Right lobe of liver (tissue), 6 donors: Measurements from ENCODE around the gene OTOGL. TPM values are rescaled to one million over a fixed set of nuclear protein-coding genes. Genes with fewer than 3 reads are reported as not detected.

Experiments
- ATAC-seq, 4 donors: fragments of 200-7000 bp; cut with Tn5 transposase; one replicate each; pipeline ENCODE4 v1.9.1; 2020; ENCODE audit warnings: mild to moderate bottlenecking in 4 of 4, moderate library complexity in 4 of 4
- DNase-seq, 3 donors: peaks; one replicate each; pipeline ENCODE4 v3.0.0-alpha.2; 2020
- H3K27ac ChIP-seq, 3 donors: fragments of 200-600 bp; one replicate each; pipeline ENCODE4 v1.8.0; 2022
- H3K27me3 ChIP-seq, 2 donors: fragments of 200-600 bp; one replicate each; pipeline ENCODE4 v1.8.0; 2022
- H3K36me3 ChIP-seq, 4 donors: fragments of 200-600 bp; sonication (generic) in 1 of 4; one replicate each; pipeline versions ENCODE4 v1.5.1 to v1.8.0; 2017 to 2022; ENCODE audit warnings: control low read depth in 1 of 4
- H3K4me1 ChIP-seq, 4 donors: fragments of 200-600 bp; sonication (generic) in 1 of 4; one replicate each; pipeline versions ENCODE4 v1.5.1 to v1.8.0; 2017 to 2022; ENCODE audit warnings: control low read depth in 1 of 4
- H3K4me3 ChIP-seq, 3 donors: fragments of 200-600 bp; one replicate each; pipeline ENCODE4 v1.8.0; 2022
- H3K9me3 ChIP-seq, 4 donors: fragments of 200-600 bp; sonication (generic) in 1 of 4; one replicate each; pipeline versions ENCODE4 v1.5.1 to v1.8.0; 2017 to 2022; ENCODE audit warnings: control low read depth in 1 of 4
- CTCF ChIP-seq, 4 donors: fragments of 200-600 bp in 3 of 4; fragments of 450-650 bp in 1 of 4; IDR thresholded peaks; one replicate each; pipeline versions ENCODE4 v1.5.1 to v1.8.0; 2016 to 2022; ENCODE audit warnings: antibody characterized with exemption in 4 of 4, mild to moderate bottlenecking in 2 of 4
- POLR2A ChIP-seq: fragments of 450-650 bp; IDR thresholded peaks from one replicate; pipeline ENCODE4 v1.6.1; 2017; ENCODE audit warnings: antibody characterized with exemption, mild to moderate bottlenecking
- WGBS: methylation state at CpG from one replicate; pipeline ENCODE4 v1.1.6; 2018; ENCODE audit warnings: low coverage, low lambda C conversion rate; ENCODE audit not compliant: insufficient coverage; ENCODE audit errors: missing lambda C conversion rate; 5-methylcytosine and 5-hydroxymethylcytosine counted together
- intact Hi-C, 2 donors: fragments of 100-400 bp; cut with DNase I; formaldehyde crosslinking; loops; one replicate each; pipeline versions ENCODE4 v1.11.2 to v1.14.1; 2022
- total RNA-seq, 6 experiments: library from RNA; depleted of rRNA in 2 of 6; stranded (reverse); fragments of >200 nt in 2 of 6; fragmentation: NEBNext Ultra II Directional in 3 of 6; extraction: Animal tissue kit (Norgen Biotek cat#: 25700) in 3 of 6; gene quantifications; one replicate each; pipeline versions ENCODE4 v1.1.0 to v1.2.4, GENCODE V29; 2016 to 2023
- donor health status: DM: no; HTN: yes; CAD: no.
- donor health status: DM: no; HTN: no; CAD: no.
- donor health status: DM: no; HTN: no; CAD: no.
- donor health status: DM: no; HTN: yes; CAD: no.
- donor health status: DM: no; HTN: yes; CAD: no.

OTOGL gene
- total RNA-seq, 6 experiments from 2014 or later, result 0.06 TPM; not detected in 5

- intact Hi-C loops, result no loop called here
- TF ChIP-seq CTCF (IDR thresholded peaks at IDR 0.05), result no peak
- no peak for TF ChIP-seq POLR2A
- no peaks in the 10 kb centered on the region for H3K9me3 ChIP-seq
- ATAC-seq (no peak), DNase-seq (no peak)
- no peaks in the 10 kb centered on the region for H3K36me3 ChIP-seq
- no peaks in the 10 kb centered on the region for H3K4me1 ChIP-seq
- H3K27ac ChIP-seq, result no peak overlapping the region
- no peak overlapping the region for H3K4me3 ChIP-seq
- no peaks in the 10 kb centered on the region for H3K27me3 ChIP-seq
Measured at GRCh38 chr12:80233926-80234325, 134.6 kb downstream of the OTOGL start.

- 36% methylated on average over 3 of the region's 3 CpGs for WGBS
- no peaks in the 10 kb centered on the region for H3K9me3 ChIP-seq
- H3K4me3 ChIP-seq, result no peak overlapping the region
- no peaks in the 10 kb centered on the region for H3K36me3 ChIP-seq
- no peak for DNase-seq
- no peak for ATAC-seq
- TF ChIP-seq CTCF (IDR thresholded peaks at IDR 0.05) (no peak), POLR2A (no peak)
- H3K27me3 ChIP-seq, result no peaks in the 10 kb centered on the region
- no peak overlapping the region for H3K27ac ChIP-seq
- intact Hi-C loops, result no loop called here
- H3K4me1 ChIP-seq, result no peaks in the 10 kb centered on the region
Measured at GRCh38 chr12:80234667-80235066, 135.3 kb downstream of the OTOGL start.

DNA sequence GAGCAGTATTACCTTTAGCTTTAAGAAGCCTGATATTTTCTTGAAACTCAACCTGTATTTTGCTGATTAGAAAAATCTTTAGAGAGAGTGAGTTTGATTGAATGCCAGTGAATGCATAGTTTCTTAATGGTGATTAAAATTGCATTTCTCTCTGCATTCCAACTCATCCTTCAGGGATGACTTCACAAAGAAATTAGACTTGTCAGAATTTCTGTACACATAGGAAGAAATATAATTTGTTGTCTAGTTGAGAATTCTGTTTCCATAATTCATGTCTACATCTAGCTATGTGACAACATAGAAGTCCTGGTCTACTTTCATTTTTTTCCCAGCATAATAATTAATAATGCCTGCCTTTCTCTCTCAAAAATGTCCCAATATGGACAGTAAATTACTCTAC, 136.6 kb downstream of the OTOGL start:
- no peak overlapping the region for H3K27ac ChIP-seq
- H3K27me3 ChIP-seq, result no peaks in the 10 kb centered on the region
- no peaks in the 10 kb centered on the region for H3K9me3 ChIP-seq
- H3K36me3 ChIP-seq, result no peaks in the 10 kb centered on the region
- ATAC-seq, result no peak
- H3K4me3 ChIP-seq, result no peak overlapping the region
- no peak for DNase-seq
- H3K4me1 ChIP-seq, result no peaks in the 10 kb centered on the region
- TF ChIP-seq POLR2A (no peak), CTCF (IDR thresholded peaks at IDR 0.05) (no peak)
- intact Hi-C loops, result no loop called here

- H3K4me3 ChIP-seq, result no peak overlapping the region
- H3K4me1 ChIP-seq, result no peaks in the 10 kb centered on the region
- H3K9me3 ChIP-seq, result no peaks in the 10 kb centered on the region
- H3K27me3 ChIP-seq, result no peaks in the 10 kb centered on the region
- intact Hi-C loops, result no loop called here
- no peak for TF ChIP-seq POLR2A
- no peak for TF ChIP-seq CTCF (IDR thresholded peaks at IDR 0.05)
- H3K27ac ChIP-seq, result no peak overlapping the region
- no peak for DNase-seq
- no peak for ATAC-seq
- no peaks in the 10 kb centered on the region for H3K36me3 ChIP-seq
Measured at GRCh38 chr12:80239867-80240266, 140.5 kb downstream of the OTOGL start.

GRCh38 chr12:80241576-80242273, 142.4 kb downstream of the OTOGL start:
- Histone ChIP-seq H3K4me3 (no peak overlapping the region), H3K4me1 (no peaks in the 10 kb centered on the region), H3K9me3 (no peaks in the 10 kb centered on the region), H3K27ac (no peak overlapping the region), H3K27me3 (no peaks in the 10 kb centered on the region), H3K36me3 (no peaks in the 10 kb centered on the region)
- ATAC-seq (no peak), DNase-seq (no peak)
- TF ChIP-seq CTCF (IDR thresholded peaks at IDR 0.05) (no peak), POLR2A (no peak)
- 54% methylated on average over 5 of the region's 5 CpGs for WGBS
- intact Hi-C loops, result no loop called here
